Body of pancreas (tissue), 4 donors: ENCODE measurements around the gene GJA3. TPM values are rescaled to one million over a fixed set of nuclear protein-coding genes. Genes with fewer than 3 reads are reported as not detected.

Source experiments
- ATAC-seq: fragments of 150-250 bp; one replicate; pipeline ENCODE4 v1.9.1; 2016
- DNase-seq, 4 donors: peaks; one replicate each; pipeline ENCODE4 v3.0.0-alpha.2; 2019
- H3K27ac ChIP-seq, 4 donors: fragments of 200-600 bp; sonication (generic); 1 replicate in 3 of 4; 2 replicates in 1 of 4; pipeline versions ENCODE4 v1.5.1 to v1.6.1; 2016 to 2019; ENCODE audit warnings: mild to moderate bottlenecking in 1 of 4, mixed read lengths in 1 of 4, moderate library complexity in 1 of 4
- H3K27me3 ChIP-seq, 2 donors: fragments of 200-600 bp; sonication (generic); one replicate each; pipeline ENCODE4 v1.6.0; 2016; ENCODE audit warnings: mild to moderate bottlenecking in 1 of 2
- H3K36me3 ChIP-seq, 2 donors: fragments of 200-600 bp; sonication (generic); replicated peaks in 1 of 2; 2 replicates each; pipeline ENCODE4 v1.5.1; 2016; ENCODE audit warnings: low read depth in 2 of 2; ENCODE audit not compliant: insufficient read depth in 1 of 2
- H3K4me1 ChIP-seq: fragments of 200-600 bp; sonication (generic); one replicate; pipeline ENCODE4 v1.6.0; 2016
- H3K4me3 ChIP-seq, 2 donors: fragments of 200-600 bp; sonication (generic); 1 replicate in 1 of 2; 2 replicates in 1 of 2; pipeline ENCODE4 v1.5.1; 2016 to 2019
- H3K9me3 ChIP-seq, 3 donors: fragments of 200-600 bp; sonication (generic); 1 replicate in 2 of 3; 2 replicates in 1 of 3; pipeline ENCODE4 v1.5.1; 2016
- POLR2A ChIP-seq, 3 donors: fragments of 450-650 bp; IDR thresholded peaks; one replicate each; pipeline ENCODE4 v1.6.1; 2016; ENCODE audit warnings: antibody characterized with exemption in 3 of 3, mild to moderate bottlenecking in 2 of 3
- WGBS, 2 donors: methylation state at CpG; one replicate each; pipeline ENCODE4 v1.1.5; 2017; 5-methylcytosine and 5-hydroxymethylcytosine counted together
- intact Hi-C: fragments of 100-400 bp; cut with DNase I; formaldehyde crosslinking; loops from one replicate; pipeline ENCODE4 v1.15.1; 2023
- total RNA-seq, 2 donors: library from RNA; depleted of rRNA; stranded (reverse); fragments of >200 nt; gene quantifications; one replicate each; pipeline ENCODE4 v1.1.0, GENCODE V29; 2016
- TF ChIP-seq, protein P1 (sequence below), 7 experiments: fragments of 450-650 bp in 4 of 7; fragments of 200-600 bp in 3 of 7; sonication (generic) in 3 of 7; IDR thresholded peaks; one replicate each; pipeline ENCODE4 v1.5.1; 2016 to 2019; ENCODE audit warnings: antibody characterized with exemption in 7 of 7

The GJA3 gene
- total RNA-seq = not detected

DNA sequence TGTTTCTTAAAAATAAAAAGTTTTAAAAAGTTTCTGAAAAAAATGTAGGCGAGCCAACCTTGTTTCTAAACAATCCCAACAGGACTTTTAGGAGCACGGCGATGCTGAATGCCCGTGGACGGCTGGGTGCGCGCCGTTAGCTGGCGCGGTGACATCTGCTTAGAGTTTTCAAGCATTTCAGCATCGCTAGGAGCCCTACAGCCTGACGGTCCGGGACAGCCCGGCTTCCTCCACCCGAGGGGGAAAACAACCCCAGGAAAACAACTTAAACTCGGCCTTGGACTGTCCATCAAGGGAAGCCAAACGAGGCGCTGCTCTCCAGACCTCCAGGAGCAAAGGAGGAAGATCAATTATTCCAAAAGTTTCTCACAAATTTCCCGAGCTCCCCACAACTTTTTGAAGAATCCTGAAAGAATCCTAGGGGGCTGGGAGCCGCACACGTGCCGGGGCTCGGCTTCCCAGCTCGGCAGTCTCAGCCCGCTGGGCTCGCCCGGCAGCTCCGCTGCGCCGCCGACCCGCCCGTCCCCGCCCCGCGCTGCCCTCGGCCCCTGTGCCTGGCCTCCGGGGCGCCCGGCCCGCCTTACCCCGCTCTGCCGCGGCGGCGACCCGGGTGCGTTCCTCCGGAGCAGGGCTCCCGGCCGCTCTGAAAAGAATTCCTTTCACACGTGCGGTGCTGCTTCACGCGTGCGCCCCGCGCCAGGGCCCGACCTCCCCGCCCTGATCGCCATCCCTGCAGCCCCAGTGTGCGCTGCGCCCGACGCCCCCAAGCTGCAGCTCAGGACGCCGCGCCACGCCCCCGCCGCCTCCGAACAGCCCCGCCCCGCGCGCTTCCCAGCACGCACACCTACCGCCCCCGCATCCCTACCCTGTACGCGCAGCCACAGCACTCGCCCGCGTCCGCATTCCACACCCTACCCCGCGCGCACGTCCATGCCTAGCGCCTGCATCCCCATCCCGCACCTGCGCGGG lies at the start of gene GJA3:
GJA3 (minus strand) TSS at position 747 of the 969 bp plus-strand sequence. CDS start 17,764 bp downstream, outside the sequence.
- no peaks in the 10 kb centered on the region for H3K36me3 ChIP-seq
- WGBS, 2 donors = 2 to 5% methylated on average over 16 to 93 of the region's 93 CpGs
- intact Hi-C loops = no loop called here
- H3K4me1 ChIP-seq = peaks cover 22% of the 10 kb centered on the region
- no peak within 1 kb of the TSS for H3K27ac ChIP-seq
- DNase-seq = peak in 1 of 4 donors; percentile 32
- no peak for ATAC-seq
- H3K4me3 ChIP-seq = peak within 1 kb of the TSS in 1 of 2 donors; percentile 5
- H3K9me3 ChIP-seq = no peaks in the 10 kb centered on the region
- peaks cover 0 to 32% of the 10 kb centered on the region in 2 donors for H3K27me3 ChIP-seq
- TF ChIP-seq, protein P1, sequence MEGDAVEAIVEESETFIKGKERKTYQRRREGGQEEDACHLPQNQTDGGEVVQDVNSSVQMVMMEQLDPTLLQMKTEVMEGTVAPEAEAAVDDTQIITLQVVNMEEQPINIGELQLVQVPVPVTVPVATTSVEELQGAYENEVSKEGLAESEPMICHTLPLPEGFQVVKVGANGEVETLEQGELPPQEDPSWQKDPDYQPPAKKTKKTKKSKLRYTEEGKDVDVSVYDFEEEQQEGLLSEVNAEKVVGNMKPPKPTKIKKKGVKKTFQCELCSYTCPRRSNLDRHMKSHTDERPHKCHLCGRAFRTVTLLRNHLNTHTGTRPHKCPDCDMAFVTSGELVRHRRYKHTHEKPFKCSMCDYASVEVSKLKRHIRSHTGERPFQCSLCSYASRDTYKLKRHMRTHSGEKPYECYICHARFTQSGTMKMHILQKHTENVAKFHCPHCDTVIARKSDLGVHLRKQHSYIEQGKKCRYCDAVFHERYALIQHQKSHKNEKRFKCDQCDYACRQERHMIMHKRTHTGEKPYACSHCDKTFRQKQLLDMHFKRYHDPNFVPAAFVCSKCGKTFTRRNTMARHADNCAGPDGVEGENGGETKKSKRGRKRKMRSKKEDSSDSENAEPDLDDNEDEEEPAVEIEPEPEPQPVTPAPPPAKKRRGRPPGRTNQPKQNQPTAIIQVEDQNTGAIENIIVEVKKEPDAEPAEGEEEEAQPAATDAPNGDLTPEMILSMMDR (IDR thresholded peaks at IDR 0.05) = no peak
- TF ChIP-seq POLR2A (IDR thresholded peaks at IDR 0.05) = no peak

DNA sequence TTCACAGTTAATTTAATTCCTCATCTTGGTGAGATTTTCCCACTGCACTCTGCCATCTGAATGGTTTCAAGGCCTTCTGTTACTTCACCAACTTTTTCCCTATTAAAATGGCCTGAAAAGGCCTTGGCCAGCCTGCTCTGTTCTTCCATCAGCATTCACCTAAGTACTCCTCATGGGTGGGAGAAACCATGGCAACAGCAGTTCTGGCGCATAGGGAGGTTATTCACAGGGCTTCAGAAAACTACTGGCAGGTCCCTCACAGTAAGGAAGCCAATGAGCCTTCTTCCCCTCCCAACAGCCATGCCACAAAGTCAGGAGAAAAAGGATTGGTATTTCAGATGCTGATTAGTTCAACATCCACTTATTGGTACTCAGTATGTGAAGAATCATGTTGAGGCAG lies 49.1 kb upstream of the GJA3 start:
- H3K27me3 ChIP-seq = no peaks in the 10 kb centered on the region
- no peak for TF ChIP-seq POLR2A (IDR thresholded peaks at IDR 0.05)
- TF ChIP-seq, protein P1 (IDR thresholded peaks at IDR 0.05) = no peak
- intact Hi-C loops = no loop called here
- no peak for ATAC-seq
- H3K4me3 ChIP-seq = no peak overlapping the region
- no peak overlapping the region for H3K27ac ChIP-seq
- no peak for DNase-seq
- no peaks in the 10 kb centered on the region for H3K4me1 ChIP-seq
- WGBS, 2 donors = 64 to 75% methylated on average over 1 of the region's 1 CpG
- H3K36me3 ChIP-seq = no peaks in the 10 kb centered on the region
- no peaks in the 10 kb centered on the region for H3K9me3 ChIP-seq

DNA sequence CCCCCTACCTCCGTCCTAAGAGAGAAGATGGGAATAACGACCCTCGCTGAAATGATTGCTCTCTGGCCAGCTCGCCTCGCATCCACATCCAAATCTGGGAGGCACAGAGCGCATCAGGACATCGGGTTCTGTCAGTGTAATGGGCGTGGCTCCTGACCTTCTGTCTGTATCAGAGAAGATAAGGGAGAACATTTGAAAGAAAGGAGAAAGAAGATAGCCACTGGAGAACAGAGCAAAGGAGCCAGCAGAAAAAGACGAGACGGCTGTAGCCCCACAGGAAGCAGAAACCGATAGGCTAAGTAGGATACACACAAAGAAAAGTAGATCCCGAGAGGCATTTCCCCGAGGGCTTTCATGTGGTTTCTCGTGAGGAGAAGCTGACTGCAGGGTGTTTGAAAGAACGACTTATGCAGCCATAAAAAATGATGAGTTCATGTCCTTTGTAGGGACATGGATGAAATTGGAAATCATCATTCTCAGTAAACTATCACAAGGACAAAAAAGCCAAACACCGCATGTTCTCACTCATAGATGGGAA lies 45.9 kb upstream of the GJA3 start:
- no peak for DNase-seq
- H3K9me3 ChIP-seq = no peaks in the 10 kb centered on the region
- H3K4me1 ChIP-seq = no peaks in the 10 kb centered on the region
- no peak overlapping the region for H3K4me3 ChIP-seq
- no peaks in the 10 kb centered on the region for H3K27me3 ChIP-seq
- no peak for TF ChIP-seq POLR2A (IDR thresholded peaks at IDR 0.05)
- TF ChIP-seq, protein P1 (IDR thresholded peaks at IDR 0.05) = no peak
- 59 to 61% methylated on average over 16 of the region's 16 CpGs for WGBS, 2 donors
- no peak overlapping the region for H3K27ac ChIP-seq
- no peaks in the 10 kb centered on the region for H3K36me3 ChIP-seq
- no peak for ATAC-seq
- intact Hi-C loops = no loop called here

DNA sequence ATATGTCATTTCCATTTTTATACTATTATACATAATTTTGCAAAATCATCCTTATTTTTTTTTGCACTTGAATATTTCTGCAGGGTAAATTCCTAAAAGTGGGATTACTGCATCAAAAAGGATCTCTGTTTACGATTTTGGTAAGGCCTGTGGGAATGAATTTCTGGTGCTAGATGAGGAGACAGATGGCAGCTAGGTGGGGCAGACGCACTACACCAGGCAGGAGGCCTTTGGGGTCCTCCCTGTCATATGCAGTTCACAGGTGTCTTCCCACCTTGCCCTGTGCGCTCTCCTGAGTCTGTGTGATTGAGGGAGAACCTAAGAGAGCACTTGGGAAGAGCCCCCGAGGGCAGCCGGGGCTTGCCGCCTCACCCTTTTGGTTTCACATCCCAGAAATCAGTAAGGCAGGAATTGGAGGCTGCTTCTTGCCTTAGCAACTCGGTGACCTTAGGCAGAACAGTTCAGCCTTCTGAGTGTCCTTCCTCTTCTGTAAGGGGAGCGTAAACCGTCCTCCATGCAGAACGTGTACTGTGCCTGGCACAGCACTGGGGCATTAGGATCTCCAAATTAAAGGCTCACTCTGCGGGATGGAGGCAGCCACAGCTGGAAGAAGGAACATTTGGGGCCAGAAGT lies 45.3 kb upstream of the GJA3 start:
- H3K27me3 ChIP-seq = no peaks in the 10 kb centered on the region
- no peak for ATAC-seq
- no peak overlapping the region for H3K27ac ChIP-seq
- H3K9me3 ChIP-seq = no peaks in the 10 kb centered on the region
- no peak for TF ChIP-seq POLR2A (IDR thresholded peaks at IDR 0.05)
- TF ChIP-seq, protein P1 (IDR thresholded peaks at IDR 0.05) = no peak
- intact Hi-C loops = no loop called here
- no peak overlapping the region for H3K4me3 ChIP-seq
- WGBS, 2 donors = 54 to 64% methylated on average over 11 of the region's 11 CpGs
- no peaks in the 10 kb centered on the region for H3K36me3 ChIP-seq
- no peaks in the 10 kb centered on the region for H3K4me1 ChIP-seq
- no peak for DNase-seq
